Activated T-helper 1 cell treated with Interleukin-2 at 50 U/mL for 16 hours (primary cell): ENCODE data around the gene D2HGDH.
"Not testable (repeated sequence)": the region's sequence is repeated elsewhere in the genome, so short reads cannot be mapped to it uniquely, and the experiment has no call there.

Source experiments
- DNase-seq: peaks from one replicate; pipeline ENCODE4 v3.0.0-alpha.2; 2020; ENCODE audit warnings: low read depth

The D2HGDH gene

DNA sequence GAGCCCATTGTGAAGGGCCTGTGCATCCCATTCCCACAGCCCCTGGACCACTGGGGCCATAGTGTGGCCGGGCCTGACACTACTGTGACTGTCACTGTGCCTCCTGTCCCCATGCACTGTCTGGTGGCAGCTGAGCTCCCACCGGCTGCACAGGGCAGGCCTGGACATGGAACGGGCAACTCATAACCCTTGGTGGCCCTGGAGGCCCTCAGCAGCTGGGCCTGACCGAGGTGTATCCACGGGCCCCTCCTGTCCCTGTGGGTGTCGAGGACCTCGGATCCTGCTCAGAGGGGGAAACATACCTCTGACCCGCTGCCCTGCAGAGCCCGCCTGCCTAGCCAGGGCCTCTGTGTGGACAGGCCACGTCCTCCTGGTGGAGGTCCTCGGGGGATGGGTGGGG, 34.4 kb downstream of the D2HGDH start:
- no peak for DNase-seq

DNA sequence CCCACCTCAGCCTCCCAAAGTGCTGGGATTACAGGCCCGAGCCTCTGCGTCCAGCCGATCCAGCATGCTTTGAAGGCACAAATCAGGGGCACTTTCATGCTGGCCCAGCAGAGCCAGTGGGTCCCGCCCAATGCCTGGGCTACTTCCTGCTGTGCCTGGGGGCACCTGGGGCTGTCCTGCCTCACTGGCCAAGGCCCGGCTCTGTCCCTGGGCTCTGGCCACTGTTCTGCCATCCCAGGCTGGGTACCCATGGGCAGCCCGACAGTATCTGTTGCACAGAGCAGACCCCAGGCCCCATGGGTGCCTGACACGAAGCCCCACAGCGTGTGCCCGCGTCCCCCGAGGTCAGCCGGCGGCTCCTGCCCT, 35.4 kb downstream of the D2HGDH start:
- no peak for DNase-seq

DNA sequence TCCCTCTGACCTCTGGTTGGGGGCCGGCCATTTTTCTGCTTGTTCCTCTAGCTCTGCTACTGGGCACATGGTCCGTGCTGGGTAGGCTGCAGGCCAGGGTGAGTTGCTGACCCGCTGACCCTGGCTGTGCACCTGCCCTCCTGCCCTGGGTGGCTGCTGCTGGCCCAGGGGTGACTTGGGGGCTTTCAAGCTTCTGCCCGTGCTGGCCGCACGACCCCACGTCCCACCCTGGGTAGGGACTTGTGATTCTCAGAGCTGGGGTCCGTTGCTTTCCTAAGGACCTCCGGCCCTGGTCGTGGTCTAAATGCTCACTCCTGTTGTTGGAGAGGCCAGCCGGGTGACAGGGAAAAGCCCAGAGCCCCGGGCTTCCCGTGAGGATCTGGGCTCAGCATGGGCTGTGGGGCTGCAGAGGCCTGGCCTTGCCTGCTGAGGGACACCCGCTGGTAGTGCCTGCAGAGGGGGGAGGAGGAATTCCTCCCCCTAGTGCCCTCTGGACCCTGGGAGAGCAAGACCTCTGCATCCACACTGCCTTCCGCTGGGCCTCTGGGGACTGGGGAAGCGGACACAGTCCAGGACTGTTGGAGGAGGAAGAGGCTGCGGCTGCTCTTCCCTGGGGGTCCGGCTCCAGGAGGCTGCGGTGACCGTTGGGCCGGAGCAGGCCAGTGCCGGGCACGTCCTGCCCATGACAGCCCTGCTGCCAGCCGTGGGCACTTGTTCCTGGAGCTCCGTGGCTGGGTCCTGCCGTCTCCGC, 35.9 kb downstream of the D2HGDH start:
- DNase-seq = no peak

DNA sequence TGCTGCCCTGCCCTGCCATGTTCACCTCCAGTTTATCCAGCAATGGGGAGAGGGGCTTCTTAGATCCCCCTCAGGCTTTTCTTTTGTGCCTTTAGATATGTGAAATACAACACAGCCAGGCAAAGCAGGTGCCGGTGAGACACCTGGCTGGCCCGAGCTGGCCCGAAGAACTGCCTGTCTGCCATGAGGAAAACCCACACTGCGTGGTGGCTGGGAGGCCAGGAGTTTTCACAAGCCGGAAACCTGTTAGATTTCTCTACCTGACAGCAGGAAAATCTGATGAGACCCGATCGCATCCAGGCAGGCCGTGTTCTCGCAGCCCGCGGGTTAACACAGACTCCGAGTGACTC, 36.5 kb downstream of the D2HGDH start:
- DNase-seq = no peak

DNA sequence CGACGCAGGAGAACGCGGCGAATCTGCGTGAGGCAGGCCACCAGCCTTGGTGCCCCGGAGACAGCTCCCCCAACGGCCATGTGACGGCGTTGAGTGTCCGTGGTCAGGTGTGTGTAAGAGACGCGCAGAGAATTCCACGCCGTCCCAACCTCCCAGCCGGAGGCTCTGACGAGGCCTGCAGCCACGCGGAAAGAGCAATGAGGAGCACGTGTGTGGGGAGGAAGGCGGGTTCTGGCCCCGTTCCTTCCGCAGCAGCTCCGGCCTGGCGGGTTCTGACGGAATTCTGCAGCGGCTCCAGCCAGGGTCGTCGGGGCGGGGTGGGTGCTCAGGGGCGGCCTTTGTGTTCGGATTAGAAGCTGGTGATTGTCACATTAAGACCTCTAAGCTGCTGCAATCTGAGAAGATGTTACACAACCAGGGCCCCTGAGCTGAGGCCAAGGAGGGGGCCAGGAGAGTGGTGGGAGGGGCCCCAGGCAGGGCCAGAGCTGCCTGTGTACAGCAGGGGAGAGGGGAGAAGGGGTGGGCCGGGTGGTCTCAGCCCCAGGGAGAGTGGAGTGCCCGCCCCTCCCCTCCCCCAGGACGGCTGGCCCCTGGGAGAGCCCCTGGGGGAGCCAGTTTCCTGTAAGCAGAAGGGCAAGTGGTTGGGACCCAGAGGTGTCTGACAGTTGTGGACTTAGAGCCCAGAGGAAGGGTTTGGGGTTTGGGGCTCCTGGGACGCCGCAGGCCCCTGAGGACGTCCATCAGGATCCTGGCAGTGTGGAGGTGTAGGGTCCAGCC, 37.0 kb downstream of the D2HGDH start:
- no peak for DNase-seq

DNA sequence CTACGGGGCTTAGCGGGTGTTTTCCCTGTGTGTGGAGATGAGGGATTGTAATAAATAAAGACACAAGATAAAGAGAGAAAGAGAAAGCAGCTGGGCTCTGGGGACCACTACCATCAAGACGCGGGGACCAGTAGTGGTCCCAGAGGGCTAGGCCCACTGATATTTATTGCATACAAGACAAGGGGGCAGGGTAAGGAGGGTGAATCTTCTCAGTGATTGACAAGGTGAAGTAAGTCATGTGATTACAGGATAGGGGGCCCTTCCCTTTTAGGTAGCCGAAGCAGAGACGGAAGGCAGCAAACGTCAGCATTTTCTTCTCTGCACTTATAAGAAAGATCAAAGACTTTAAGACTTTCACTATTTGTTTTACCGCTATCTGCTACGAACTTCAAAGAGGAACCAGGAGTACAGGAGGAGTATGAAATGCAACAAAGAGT, 37.7 kb downstream of the D2HGDH start:
- no peak for DNase-seq

DNA sequence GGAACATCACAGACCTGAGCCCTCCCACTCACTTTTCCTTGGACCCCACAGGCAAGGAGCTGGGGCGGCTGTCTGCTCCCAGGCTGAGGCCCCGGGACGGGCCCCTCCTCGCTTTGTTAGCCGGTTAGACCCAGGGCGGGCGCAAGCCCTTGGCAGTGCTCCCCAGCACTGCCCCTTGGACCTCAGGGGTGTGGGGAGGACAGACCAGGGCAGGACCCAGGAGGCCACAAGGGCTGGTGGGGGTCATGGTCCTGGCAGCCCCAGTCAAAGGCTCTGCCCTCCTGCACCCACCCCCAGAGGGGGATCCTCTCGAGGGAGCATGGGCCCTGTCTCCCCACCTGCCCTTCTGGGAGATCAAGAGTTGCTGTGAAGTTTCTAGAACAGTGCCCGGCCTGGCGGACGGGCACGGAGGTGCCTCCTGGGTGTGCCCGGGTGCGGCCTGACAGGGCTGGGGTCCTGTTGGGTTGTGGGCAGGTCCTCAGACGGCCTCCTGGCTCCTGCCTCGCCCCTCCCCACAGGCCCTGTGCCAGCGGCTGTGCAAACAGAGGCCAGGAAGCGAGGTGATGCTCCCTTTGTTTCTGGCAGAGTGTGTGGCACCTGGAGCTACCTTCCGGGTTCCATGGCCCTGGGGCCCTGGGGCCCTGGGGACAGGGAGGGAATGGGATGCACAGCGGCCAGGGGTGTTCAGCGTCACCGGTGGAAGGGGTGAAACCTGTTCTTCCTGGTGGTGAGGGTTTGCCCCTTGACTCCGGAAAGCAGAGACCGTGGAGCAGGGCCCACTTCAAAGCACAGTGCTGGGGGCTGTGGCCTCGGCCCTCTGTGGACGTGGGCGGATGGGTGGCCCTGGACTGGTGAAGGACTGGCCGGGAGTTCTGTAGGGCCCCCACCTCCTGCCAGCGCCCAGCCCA, 39.3 kb downstream of the D2HGDH start:
- no peak for DNase-seq

DNA sequence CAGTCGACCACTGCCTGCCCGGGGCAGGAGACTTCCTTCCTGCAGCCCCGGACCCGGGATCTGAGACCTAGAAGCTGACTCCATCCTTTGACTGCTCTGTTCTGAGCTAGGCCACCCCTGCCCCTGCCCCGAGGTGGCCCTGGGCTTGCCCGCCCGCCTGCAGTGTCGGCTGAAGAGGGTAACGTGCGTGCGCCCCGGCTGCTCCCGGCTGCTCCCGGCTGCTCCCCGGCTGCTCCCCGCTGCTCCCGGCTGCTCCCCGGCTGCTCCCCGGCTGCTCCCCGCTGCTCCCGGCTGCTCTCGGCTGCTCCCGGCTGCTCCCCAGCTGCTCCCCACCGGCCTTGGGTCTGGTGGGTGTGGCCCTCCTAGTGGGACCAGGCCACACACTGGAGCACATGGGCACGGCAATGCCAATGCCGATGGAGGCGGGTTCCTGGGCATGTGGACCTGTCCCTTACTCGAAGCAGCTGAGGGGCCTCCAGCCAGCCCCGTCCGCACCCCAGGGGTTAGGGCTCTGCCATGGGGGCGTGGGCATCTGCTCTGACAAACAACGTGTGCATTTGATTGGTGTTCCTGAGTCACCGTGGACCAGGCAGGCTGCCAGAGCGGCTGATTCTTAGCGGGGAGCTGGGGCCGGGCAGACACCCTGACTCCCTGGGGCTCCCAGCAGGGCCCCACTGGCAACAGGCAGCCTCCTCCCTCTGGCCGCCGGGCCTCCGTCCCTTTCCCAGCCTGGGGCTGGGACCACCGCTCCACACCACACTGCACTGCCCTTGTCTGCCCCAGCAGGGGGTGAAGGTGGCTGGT, 40.2 kb downstream of the D2HGDH start:
- DNase-seq = no peak

DNA sequence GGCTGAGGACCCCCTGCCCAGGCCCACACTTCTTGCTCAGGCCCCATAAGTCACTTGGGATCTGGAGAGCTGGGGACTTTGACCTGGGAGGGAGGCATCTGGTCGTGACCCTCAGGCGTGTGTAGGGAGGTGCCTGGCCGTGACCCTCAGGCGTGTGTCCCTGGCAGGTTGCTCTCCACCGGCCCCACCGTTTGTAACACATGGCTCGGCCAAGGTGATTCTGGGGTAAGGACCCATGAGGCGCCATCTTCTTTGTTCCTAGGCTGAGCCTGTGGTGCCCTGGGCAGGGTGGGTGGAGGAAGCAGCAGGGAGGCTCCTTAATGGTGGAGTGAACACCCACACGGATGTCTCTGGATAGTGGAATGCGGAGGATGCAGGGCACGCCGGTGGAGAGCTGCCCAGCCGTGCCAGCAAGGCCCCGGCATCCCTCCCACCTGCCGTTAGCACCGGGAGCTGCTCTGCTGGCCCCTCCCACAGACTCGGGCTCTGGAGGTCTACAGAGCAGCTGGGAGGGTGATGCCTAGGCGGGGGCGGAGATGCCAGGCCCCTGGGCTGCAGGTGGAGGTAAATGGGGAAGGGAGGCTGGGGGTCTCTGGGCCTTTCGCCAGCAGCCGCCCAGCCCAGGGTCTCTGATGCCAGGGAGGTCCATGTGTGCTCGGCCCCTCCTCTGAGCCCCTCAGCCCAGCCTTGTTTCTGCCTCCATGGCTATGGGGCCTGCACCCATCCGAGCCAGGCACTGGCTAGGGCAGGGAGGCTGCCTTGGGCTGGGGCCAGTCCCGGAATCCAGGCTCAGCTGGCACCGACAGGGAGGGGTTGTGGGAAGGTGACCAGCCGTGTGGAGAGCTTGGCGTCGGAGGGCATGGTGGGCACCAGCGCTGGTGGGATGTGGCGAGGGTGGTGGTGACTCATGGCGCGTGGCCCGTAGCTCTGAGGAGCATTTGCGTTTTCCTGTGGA, 41.1 kb downstream of the D2HGDH start:
- no peak for DNase-seq

DNA sequence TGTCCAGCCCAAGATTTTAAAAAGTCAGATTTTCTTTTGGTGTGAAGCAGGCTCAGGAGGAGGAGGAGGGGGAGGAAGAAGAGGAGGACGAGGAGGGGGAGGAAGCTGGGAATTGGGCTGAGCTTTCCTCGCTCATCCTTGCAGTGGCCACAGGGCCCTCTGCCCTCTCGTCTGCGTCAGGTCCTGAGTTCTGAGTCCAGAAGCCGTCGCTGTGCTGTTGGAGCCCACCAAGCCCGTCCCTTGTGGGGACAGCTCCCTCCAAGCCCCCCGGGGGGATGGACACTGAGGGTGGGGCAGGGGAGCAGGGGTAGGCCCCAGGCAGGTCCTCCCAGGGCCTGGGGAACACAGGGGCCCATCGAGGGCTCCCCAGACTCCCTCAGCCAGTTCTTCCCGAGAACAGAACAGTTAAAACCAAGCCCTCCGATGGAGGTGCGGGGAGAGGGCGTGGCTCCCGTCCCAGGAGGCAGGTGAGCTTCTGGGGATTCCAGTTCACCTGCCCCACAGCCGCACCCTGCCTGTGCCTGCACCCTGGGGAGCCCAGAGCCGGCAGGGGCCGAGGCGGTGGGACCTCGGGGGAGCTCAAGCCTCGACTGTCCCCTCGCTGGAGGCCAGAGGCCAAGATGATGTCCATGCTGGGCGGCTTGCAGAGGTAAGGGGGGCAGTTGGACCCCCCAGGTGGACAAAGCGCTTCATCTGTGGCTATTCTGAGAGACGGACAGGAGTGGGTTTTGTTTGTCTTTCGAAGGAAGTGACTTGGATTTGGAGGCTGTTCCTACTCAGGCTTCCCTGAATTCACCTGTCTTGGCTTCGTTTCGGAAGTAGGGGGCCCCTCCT, 42.1 kb downstream of the D2HGDH start, which contains the start of gene GAL3ST2:
TSS of gene GAL3ST2 (plus strand) at position 487 of the 834 bp plus-strand sequence. CDS start at position 621, 134 bp downstream.
- DNase-seq = no peak

DNA sequence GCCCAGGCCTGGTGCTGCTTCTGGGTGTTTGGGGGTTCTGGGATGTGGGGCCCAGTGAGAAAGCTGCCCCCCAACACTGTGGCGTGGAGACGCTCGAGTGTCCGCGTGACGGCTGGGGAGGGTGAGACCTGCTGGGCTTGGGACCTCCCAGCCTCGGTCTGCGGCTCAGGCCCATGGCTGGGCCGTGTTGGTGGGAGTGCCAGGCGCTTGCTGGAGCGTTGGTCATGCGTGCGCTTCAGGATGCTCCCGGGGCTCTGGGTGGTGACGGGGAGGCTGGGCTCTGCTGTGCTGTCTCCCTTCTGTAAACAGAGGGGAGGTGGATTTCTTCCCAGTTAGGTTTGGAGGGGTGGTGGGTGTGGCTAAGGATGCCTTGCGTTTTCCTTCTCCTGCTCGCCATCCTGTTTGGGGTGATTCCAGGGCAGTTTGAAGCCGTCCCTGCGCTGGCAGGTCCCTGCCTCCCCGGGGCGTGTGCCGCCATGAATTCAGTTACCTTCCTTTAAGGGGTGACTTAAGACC, 42.8 kb downstream of the D2HGDH start:
- DNase-seq = no peak

DNA sequence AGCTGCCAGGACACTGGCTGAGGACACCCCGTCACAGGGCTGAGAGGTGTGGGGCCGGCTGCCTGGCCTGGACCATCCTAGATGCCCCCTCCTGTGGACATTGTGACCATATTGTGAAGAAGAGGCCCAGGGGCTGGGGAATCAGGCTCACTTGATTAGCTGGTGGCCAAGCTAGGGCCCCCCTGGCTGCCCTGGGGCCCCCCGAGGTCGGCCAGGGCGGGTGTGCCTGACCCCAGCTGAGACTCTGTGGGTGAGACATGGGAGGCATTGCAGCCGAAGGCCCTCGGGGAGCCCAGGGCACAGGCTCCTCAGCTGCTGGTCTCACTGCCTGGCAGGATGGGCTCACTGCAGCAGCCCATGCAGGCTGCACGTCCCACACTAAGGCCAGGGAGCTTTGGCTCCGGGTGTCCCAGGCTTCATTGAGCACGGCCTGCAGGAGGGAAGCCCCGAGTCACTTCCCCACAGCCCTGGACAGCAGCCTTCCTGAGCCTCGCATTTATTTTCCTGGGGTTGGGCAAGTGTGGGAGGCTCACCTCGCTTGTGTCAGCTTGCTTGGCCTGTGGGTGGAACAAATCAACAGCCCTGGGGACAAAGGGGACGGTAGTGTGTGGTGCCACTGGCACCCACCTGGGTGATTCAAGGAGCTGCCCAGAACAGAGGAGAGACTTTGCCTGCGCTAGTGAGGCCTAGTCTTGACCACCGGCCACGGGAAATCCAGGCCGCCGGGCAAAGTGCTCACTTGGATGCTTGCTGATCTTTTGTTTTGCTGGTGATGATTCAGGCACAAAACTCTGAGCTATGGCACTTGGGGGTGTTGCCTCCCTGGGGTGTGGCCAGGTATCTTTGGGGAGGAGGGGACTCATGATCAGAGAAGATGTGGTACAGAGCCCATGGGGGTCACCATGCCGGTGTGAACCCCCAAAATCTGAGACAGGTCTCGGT, 43.5 kb downstream of the D2HGDH start:
- no peak for DNase-seq

DNA sequence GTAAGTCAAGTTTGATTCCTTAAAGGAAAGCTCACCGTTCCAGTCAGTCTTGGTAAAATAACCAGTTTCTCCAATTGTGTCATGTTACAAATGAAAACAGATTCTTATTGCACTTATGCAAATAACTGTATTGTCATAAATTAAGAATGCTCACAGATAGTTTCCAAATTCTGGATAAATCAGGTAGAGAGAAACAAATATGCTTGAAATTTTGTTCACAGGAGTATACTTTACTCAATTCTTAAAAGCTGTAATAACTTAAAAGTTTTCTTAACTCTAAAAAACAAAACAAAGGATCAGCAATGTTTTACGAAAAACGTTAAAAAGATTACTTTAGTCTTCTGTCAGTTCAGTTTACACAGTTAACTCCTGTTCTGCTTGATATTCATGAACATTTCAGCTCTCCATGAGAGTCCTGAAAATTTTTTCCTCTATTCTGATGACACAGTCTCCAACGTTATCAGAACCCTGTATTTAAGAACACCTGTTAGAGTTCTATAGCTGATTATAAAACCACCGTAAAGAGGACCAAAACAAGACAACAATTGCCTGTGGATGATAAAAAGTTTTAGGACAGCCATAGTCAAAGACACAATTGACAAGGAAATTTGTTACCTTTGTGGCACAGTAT, 46.6 kb downstream of the D2HGDH start:
- no peak for DNase-seq

DNA sequence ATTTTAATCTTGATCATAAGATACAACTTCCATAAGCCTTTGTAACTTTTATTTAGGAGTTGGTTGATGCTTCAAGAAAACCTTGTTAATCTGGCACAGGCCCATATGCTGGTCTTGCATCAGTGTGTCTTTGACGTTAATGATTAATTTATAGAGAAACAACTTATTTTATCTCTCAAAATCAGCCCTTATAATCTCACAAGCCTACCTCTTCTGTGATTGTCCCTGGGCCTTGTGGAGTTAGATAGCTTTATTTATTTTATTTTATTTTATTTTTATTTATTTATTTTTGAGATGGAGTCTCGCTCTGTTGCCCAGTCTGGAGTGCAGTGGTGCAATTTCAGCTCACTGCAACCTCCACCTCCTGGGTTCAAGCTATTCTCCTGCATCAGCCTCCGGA, 47.6 kb downstream of the D2HGDH start:
- DNase-seq = not testable (repeated sequence)

DNA sequence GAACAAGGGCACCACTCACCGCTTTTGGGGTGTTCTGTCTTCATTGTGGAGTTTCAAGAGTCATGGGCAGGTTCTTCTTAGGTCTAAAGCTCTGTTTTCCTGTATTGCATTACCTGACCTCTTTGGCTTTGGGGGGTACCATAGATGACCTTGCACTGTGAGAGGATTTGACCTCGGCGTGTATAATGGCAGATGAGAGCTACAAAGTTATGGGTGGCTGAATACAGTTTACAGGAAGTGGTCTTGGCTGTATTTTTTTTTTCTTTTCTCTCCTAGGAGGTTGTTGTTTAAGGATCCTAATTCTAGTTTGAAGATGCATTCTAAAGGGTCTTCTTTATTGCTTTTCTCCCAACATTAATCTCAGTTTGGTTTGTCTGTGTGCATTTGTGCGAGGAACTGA, 53.7 kb downstream of the D2HGDH start:
- DNase-seq = no peak

DNA sequence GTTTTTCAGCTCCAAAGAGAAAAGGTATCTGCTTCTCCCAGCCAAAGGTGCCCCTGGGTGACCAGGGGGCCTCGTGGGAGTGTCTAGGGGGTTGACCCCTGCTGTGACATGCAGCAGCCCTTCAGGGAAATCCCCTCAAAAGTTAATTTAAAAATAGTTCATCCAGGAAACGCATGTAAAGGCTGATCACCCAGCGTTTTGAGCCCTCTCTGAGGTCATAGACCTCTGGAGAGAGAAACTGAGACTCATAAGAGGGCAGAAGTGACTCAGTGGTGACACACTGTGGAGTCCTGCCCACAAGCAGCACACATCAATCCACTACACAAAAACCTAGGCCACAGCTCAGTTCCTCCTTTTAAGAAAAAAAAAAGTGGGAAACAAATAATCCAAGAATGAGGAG, 54.1 kb downstream of the D2HGDH start:
- no peak for DNase-seq

DNA sequence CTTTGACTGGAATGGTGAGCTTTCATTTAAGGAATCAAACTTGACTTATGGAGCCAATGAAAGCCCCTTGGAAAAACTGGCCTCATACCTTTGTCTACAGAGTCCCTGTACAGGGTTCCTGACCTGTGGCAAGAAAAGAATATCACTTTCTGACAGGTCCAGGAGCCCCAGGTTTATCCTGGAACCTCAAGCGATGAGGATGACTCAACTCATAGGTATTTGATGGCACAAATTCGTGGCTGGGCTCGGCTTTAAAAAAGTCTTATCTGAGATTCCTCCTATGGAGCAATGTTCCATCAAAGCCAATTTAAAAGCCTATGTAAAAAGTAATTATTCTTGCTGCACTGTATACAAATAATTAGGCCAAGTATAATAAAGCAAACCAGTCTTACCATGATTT, 57.0 kb downstream of the D2HGDH start:
- DNase-seq = not testable (repeated sequence)

DNA sequence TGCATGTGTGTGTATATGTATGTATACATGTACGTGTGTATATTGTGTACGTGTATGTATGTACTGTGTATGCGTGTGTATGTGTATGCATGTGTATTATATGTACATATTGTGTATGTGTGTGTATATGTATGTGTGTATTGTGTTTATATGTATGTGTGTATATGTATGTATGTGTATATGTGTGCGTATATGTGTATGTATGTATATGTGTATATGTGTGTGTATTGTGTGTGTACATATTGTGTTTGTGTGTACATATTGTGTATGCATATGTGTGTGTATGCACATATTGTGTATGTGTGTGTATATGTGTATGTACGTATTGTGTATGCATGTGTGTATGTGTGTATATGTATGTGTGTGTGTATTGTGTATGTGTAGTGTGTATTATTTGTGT, 59.0 kb downstream of the D2HGDH start:
- DNase-seq = no peak
